ENCODE data around the gene ESYT2. TPM values are rescaled to one million over a fixed set of nuclear protein-coding genes. Genes with fewer than 3 reads are reported as not detected.

ESYT2 gene
- total RNA-seq, 1 donor from 2014 or later = 38.1 TPM

GRCh38 chr7:158694650-158695049, 134.7 kb downstream of the ESYT2 start:
- no peaks in the 10 kb centered on the region for H3K9me3 ChIP-seq (ENCODE audit: control insufficient read depth in 3 of 3, low read length in 3 of 3)
- H3K4me1 ChIP-seq (ENCODE audit: control insufficient read depth in 3 of 3, insufficient read depth in 3 of 3, low read length in 3 of 3) = peaks cover 0 to 3% (median 3%) of the 10 kb centered on the region in 3 donors
- no peaks in the 10 kb centered on the region for H3K27me3 ChIP-seq (ENCODE audit: control insufficient read depth in 3 of 3, insufficient read depth in 3 of 3, low read length in 3 of 3)
- H3K9ac ChIP-seq (ENCODE audit: low read depth in 1 of 3, low read length in 3 of 3) = no peak overlapping the region
- H3K4me3 ChIP-seq (ENCODE audit: low read length in 3 of 3) = no peak overlapping the region
- H3K27ac ChIP-seq (ENCODE audit: low read depth, low read length) = no peak overlapping the region
- H3K36me3 ChIP-seq (ENCODE audit: control insufficient read depth in 3 of 3, insufficient read depth in 3 of 3, low read length in 3 of 3) = peaks cover 0 to 6% (median under 1%) of the 10 kb centered on the region in 3 donors

- Histone ChIP-seq H3K9ac (ENCODE audit: low read depth in 1 of 3, low read length in 3 of 3) (no peak overlapping the region), H3K27ac (ENCODE audit: low read depth, low read length) (no peak overlapping the region), H3K27me3 (ENCODE audit: control insufficient read depth in 3 of 3, insufficient read depth in 3 of 3, low read length in 3 of 3) (no peaks in the 10 kb centered on the region), H3K4me3 (ENCODE audit: low read length in 3 of 3) (no peak overlapping the region), H3K9me3 (ENCODE audit: control insufficient read depth in 3 of 3, low read length in 3 of 3) (no peaks in the 10 kb centered on the region), H3K36me3 (ENCODE audit: control insufficient read depth in 3 of 3, insufficient read depth in 3 of 3, low read length in 3 of 3) (peaks cover 3 to 17% (median 12%) of the 10 kb centered on the region in 3 donors), H3K4me1 (ENCODE audit: control insufficient read depth in 3 of 3, insufficient read depth in 3 of 3, low read length in 3 of 3) (no peaks in the 10 kb centered on the region)
Measured at GRCh38 chr7:158689488-158689887, 139.8 kb downstream of the ESYT2 start.

- Histone ChIP-seq H3K9ac (ENCODE audit: low read depth in 1 of 3, low read length in 3 of 3) (no peak overlapping the region), H3K9me3 (ENCODE audit: control insufficient read depth in 3 of 3, low read length in 3 of 3) (no peaks in the 10 kb centered on the region), H3K27me3 (ENCODE audit: control insufficient read depth in 3 of 3, insufficient read depth in 3 of 3, low read length in 3 of 3) (no peaks in the 10 kb centered on the region), H3K36me3 (ENCODE audit: control insufficient read depth in 3 of 3, insufficient read depth in 3 of 3, low read length in 3 of 3) (peaks cover 3 to 17% (median 15%) of the 10 kb centered on the region in 3 donors), H3K4me1 (ENCODE audit: control insufficient read depth in 3 of 3, insufficient read depth in 3 of 3, low read length in 3 of 3) (no peaks in the 10 kb centered on the region), H3K27ac (ENCODE audit: low read depth, low read length) (no peak overlapping the region), H3K4me3 (ENCODE audit: low read length in 3 of 3) (no peak overlapping the region)
Measured at GRCh38 chr7:158687406-158687805, 141.9 kb downstream of the ESYT2 start.

GRCh38 chr7:158685693-158686092, 143.6 kb downstream of the ESYT2 start:
- no peak overlapping the region for H3K4me3 ChIP-seq (ENCODE audit: low read length in 3 of 3)
- no peaks in the 10 kb centered on the region for H3K27me3 ChIP-seq (ENCODE audit: control insufficient read depth in 3 of 3, insufficient read depth in 3 of 3, low read length in 3 of 3)
- H3K9ac ChIP-seq (ENCODE audit: low read depth in 1 of 3, low read length in 3 of 3) = no peak overlapping the region
- no peaks in the 10 kb centered on the region for H3K4me1 ChIP-seq (ENCODE audit: control insufficient read depth in 3 of 3, insufficient read depth in 3 of 3, low read length in 3 of 3)
- no peak overlapping the region for H3K27ac ChIP-seq (ENCODE audit: low read depth, low read length)
- H3K36me3 ChIP-seq (ENCODE audit: control insufficient read depth in 3 of 3, insufficient read depth in 3 of 3, low read length in 3 of 3) = peaks cover 3 to 17% (median 17%) of the 10 kb centered on the region in 3 donors
- H3K9me3 ChIP-seq (ENCODE audit: control insufficient read depth in 3 of 3, low read length in 3 of 3) = no peaks in the 10 kb centered on the region

- peaks cover 3 to 19% (median 15%) of the 10 kb centered on the region in 3 donors for H3K36me3 ChIP-seq (ENCODE audit: control insufficient read depth in 3 of 3, insufficient read depth in 3 of 3, low read length in 3 of 3)
- H3K9ac ChIP-seq (ENCODE audit: low read depth in 1 of 3, low read length in 3 of 3) = no peak overlapping the region
- no peak overlapping the region for H3K27ac ChIP-seq (ENCODE audit: low read depth, low read length)
- H3K4me1 ChIP-seq (ENCODE audit: control insufficient read depth in 3 of 3, insufficient read depth in 3 of 3, low read length in 3 of 3) = no peaks in the 10 kb centered on the region
- H3K4me3 ChIP-seq (ENCODE audit: low read length in 3 of 3) = no peak overlapping the region
- H3K27me3 ChIP-seq (ENCODE audit: control insufficient read depth in 3 of 3, insufficient read depth in 3 of 3, low read length in 3 of 3) = no peaks in the 10 kb centered on the region
- H3K9me3 ChIP-seq (ENCODE audit: control insufficient read depth in 3 of 3, low read length in 3 of 3) = no peaks in the 10 kb centered on the region
Measured at GRCh38 chr7:158684329-158684728, 145.0 kb downstream of the ESYT2 start.

GRCh38 chr7:158683541-158683940, 145.8 kb downstream of the ESYT2 start:
- Histone ChIP-seq H3K9ac (ENCODE audit: low read depth in 1 of 3, low read length in 3 of 3) (no peak overlapping the region), H3K36me3 (ENCODE audit: control insufficient read depth in 3 of 3, insufficient read depth in 3 of 3, low read length in 3 of 3) (peaks cover 3 to 19% (median 16%) of the 10 kb centered on the region in 3 donors), H3K9me3 (ENCODE audit: control insufficient read depth in 3 of 3, low read length in 3 of 3) (no peaks in the 10 kb centered on the region), H3K4me1 (ENCODE audit: control insufficient read depth in 3 of 3, insufficient read depth in 3 of 3, low read length in 3 of 3) (no peaks in the 10 kb centered on the region), H3K4me3 (ENCODE audit: low read length in 3 of 3) (no peak overlapping the region), H3K27ac (ENCODE audit: low read depth, low read length) (no peak overlapping the region), H3K27me3 (ENCODE audit: control insufficient read depth in 3 of 3, insufficient read depth in 3 of 3, low read length in 3 of 3) (no peaks in the 10 kb centered on the region)

GRCh38 chr7:158682456-158682855, 146.9 kb downstream of the ESYT2 start:
- no peaks in the 10 kb centered on the region for H3K9me3 ChIP-seq (ENCODE audit: control insufficient read depth in 3 of 3, low read length in 3 of 3)
- H3K27ac ChIP-seq (ENCODE audit: low read depth, low read length) = no peak overlapping the region
- H3K9ac ChIP-seq (ENCODE audit: low read depth in 1 of 3, low read length in 3 of 3) = no peak overlapping the region
- no peaks in the 10 kb centered on the region for H3K4me1 ChIP-seq (ENCODE audit: control insufficient read depth in 3 of 3, insufficient read depth in 3 of 3, low read length in 3 of 3)
- no peaks in the 10 kb centered on the region for H3K27me3 ChIP-seq (ENCODE audit: control insufficient read depth in 3 of 3, insufficient read depth in 3 of 3, low read length in 3 of 3)
- H3K36me3 ChIP-seq (ENCODE audit: control insufficient read depth in 3 of 3, insufficient read depth in 3 of 3, low read length in 3 of 3) = peaks cover 3 to 16% (median 15%) of the 10 kb centered on the region in 3 donors
- no peak overlapping the region for H3K4me3 ChIP-seq (ENCODE audit: low read length in 3 of 3)

Other genes with a start within 250 kb of the ESYT2 start
- gene PTPRN2, start 241.7 kb downstream of the ESYT2 start, total RNA-seq = 1.6 TPM
- 9.4 TPM for gene NCAPG2, start 124.7 kb downstream of the ESYT2 start, total RNA-seq
- gene DYNC2I1, start 27.0 kb upstream of the ESYT2 start, total RNA-seq = 5.7 TPM